ENCODE data around the gene ARL8A. TPM values are rescaled to one million over a fixed set of nuclear protein-coding genes. Genes with fewer than 3 reads are reported as not detected.

Gene ARL8A
- total RNA-seq, 2 experiments from 2014 or later, result 25.1 to 44.6 TPM

GRCh38 chr1:202145068-202145743 is 669 bp upstream of the ARL8A start:
- H4K20me1 ChIP-seq (ENCODE audit: insufficient read depth, low read length), result no peaks in the 10 kb centered on the region
- no peak for DNase-seq (ENCODE audit: low spot score)
- TF ChIP-seq EZH2phosphoT487 (IDR thresholded peaks at IDR 0.05; ENCODE audit: borderline replicate concordance, low read depth, low read length) (no peak), CTCF (conservative IDR thresholded peaks at IDR 0.05; ENCODE audit: low read length) (no peak)
- ChIA-PET CTCF (ENCODE audit: unreplicated experiment) (interaction anchor here (1.4 kb wide), 1 partner anchor 10 kb away, joined by 3 read pairs; no protein-coding TSS in a partner anchor), POLR2A (interaction anchor here (1.0 kb wide), 2 partner anchors 9 to 15 kb away, joined by 6 to 7 read pairs; partner anchors contain the start of gene PTPN7)
- BruUV-seq (replicated peaks), result TSS peak; percentile 63
- peak overlapping the region; percentile 83; the same call in 1 of the 2 replicates for H2AFZ ChIP-seq (ENCODE audit: low read length)
- H3K9me2 ChIP-seq (ENCODE audit: insufficient read depth, low read length), result no peaks in the 10 kb centered on the region
- H3K9me3 ChIP-seq (ENCODE audit: low read length), result no peaks in the 10 kb centered on the region
- H3K4me1 ChIP-seq (ENCODE audit: insufficient read depth, low read length, poor library complexity, severe bottlenecking), result peaks cover 17% of the 10 kb centered on the region
- H3K79me2 ChIP-seq (ENCODE audit: insufficient read depth, low read depth, low read length), result peaks cover 37% of the 10 kb centered on the region
- H3K36me3 ChIP-seq (ENCODE audit: insufficient read depth, low read length), result peaks cover 50% of the 10 kb centered on the region
- intact Hi-C loops (cut with micrococcal nuclease; ENCODE audit: unreplicated experiment), result no loop called here
- peak overlapping the region; percentile 94 for H3K4me2 ChIP-seq (ENCODE audit: low read length)
- peak overlapping the region; percentile 71 for H3K27ac ChIP-seq (ENCODE audit: low read depth, low read length, poor library complexity, severe bottlenecking)
- H3K4me3 ChIP-seq (ENCODE audit: low read depth, low read length, poor library complexity, severe bottlenecking), result peak overlapping the region; percentile 85

GRCh38 chr1:202143768-202144401 is 652 bp downstream of the ARL8A start:
- peak; percentile 72 for DNase-seq (ENCODE audit: low spot score)
- peaks cover 38% of the 10 kb centered on the region for H3K79me2 ChIP-seq (ENCODE audit: insufficient read depth, low read depth, low read length)
- no TSS peak for BruUV-seq (replicated peaks)
- H3K9me3 ChIP-seq (ENCODE audit: low read length), result no peaks in the 10 kb centered on the region
- peak overlapping the region; percentile 94 for H3K4me2 ChIP-seq (ENCODE audit: low read length)
- CTCF ChIA-PET (ENCODE audit: unreplicated experiment), result interaction anchor here (0.9 to 1.4 kb wide), 3 partner anchors 11 to 198 kb away, joined by 3 to 6 read pairs (median 3); partner anchors contain the start of gene UBE2T
- H3K4me3 ChIP-seq (ENCODE audit: low read depth, low read length, poor library complexity, severe bottlenecking), result peak overlapping the region; percentile 85
- intact Hi-C loops (cut with micrococcal nuclease; ENCODE audit: unreplicated experiment), result no loop called here
- H2AFZ ChIP-seq (ENCODE audit: low read length), result peak overlapping the region; percentile 36; the same call in 1 of the 2 replicates
- H3K27ac ChIP-seq (ENCODE audit: low read depth, low read length, poor library complexity, severe bottlenecking), result peak overlapping the region; percentile 71
- POLR2A ChIA-PET, result interaction anchor here (0.7 to 1.7 kb wide), 4 partner anchors 8 to 17 kb away, joined by 3 to 11 read pairs (median 6); partner anchors contain the start of gene PTPN7
- no peaks in the 10 kb centered on the region for H4K20me1 ChIP-seq (ENCODE audit: insufficient read depth, low read length)
- H3K36me3 ChIP-seq (ENCODE audit: insufficient read depth, low read length), result peaks cover 39% of the 10 kb centered on the region
- TF ChIP-seq CTCF (conservative IDR thresholded peaks at IDR 0.05; ENCODE audit: low read length), result no peak
- no peak for TF ChIP-seq EZH2phosphoT487 (IDR thresholded peaks at IDR 0.05; ENCODE audit: borderline replicate concordance, low read depth, low read length)
- no peaks in the 10 kb centered on the region for H3K9me2 ChIP-seq (ENCODE audit: insufficient read depth, low read length)
- H3K4me1 ChIP-seq (ENCODE audit: insufficient read depth, low read length, poor library complexity, severe bottlenecking), result peaks cover 17% of the 10 kb centered on the region
